OCI-LY1 (cell line): ENCODE measurements around the gene BCR.

ENCODE experiments used
- CTCF ChIP-seq: fragments of 200-600 bp; sonication (generic), shearing (Covaris generic); IDR thresholded peaks from 2 replicates; pipeline ENCODE4 v1.5.1; 2017; ENCODE audit warnings: mild to moderate bottlenecking, antibody characterized with exemption, low read length, moderate library complexity, mixed read lengths
- EZH2 ChIP-seq: fragments of 200-600 bp; sonication (generic), shearing (Covaris generic); IDR thresholded peaks from 2 replicates; pipeline ENCODE4 v1.8.0; 2017; ENCODE audit warnings: borderline replicate concordance, mixed run types, mild to moderate bottlenecking, antibody characterized with exemption, low read length, moderate library complexity, mixed read lengths

- no peak for TF ChIP-seq EZH2
- no peak for TF ChIP-seq CTCF
These were observed 93.8 kb downstream of the BCR start for GRCh38 chr22:23274146-23274526.
